Measurements from ENCODE around the gene C19orf81.

The C19orf81 gene

GRCh38 chr19:50632151-50632835, 17.0 kb upstream of the C19orf81 start:
- DNase-seq, result no peak

GRCh38 chr19:50633359-50633758, 15.9 kb upstream of the C19orf81 start:
- no peak for DNase-seq

- DNase-seq, result no peak
Measured at GRCh38 chr19:50633973-50634372, 15.3 kb upstream of the C19orf81 start.

- no peak for DNase-seq
Measured at GRCh38 chr19:50636317-50637085, 12.7 kb upstream of the C19orf81 start.

GRCh38 chr19:50638600-50638999, 10.6 kb upstream of the C19orf81 start:
- no peak for DNase-seq

- peak; percentile 36 for DNase-seq
Measured at GRCh38 chr19:50639121-50640112, 9.8 kb upstream of the C19orf81 start, which contains the start of gene SYT3. SYT3 (minus strand) TSS chr19:50639881; CDS start chr19:50637411, 2,470 bp downstream.

- no peak for DNase-seq
Measured at GRCh38 chr19:50640368-50640767, 8.9 kb upstream of the C19orf81 start.

- DNase-seq, result no peak
Measured at GRCh38 chr19:50644315-50644915, 4.8 kb upstream of the C19orf81 start.

GRCh38 chr19:50645107-50645506, 4.1 kb upstream of the C19orf81 start:
- DNase-seq, result no peak

GRCh38 chr19:50646074-50646807, 3.0 kb upstream of the C19orf81 start:
- no peak for DNase-seq

GRCh38 chr19:50647879-50648615, 1.2 kb upstream of the C19orf81 start:
- no peak for DNase-seq

GRCh38 chr19:50648659-50649058, 586 bp upstream of the C19orf81 start:
- no peak for DNase-seq

- DNase-seq, result no peak
Measured at GRCh38 chr19:50651174-50651573, 1.9 kb downstream of the C19orf81 start.

- DNase-seq, result no peak
Measured at GRCh38 chr19:50652722-50653121, 3.5 kb downstream of the C19orf81 start.

GRCh38 chr19:50654882-50655281, 5.6 kb downstream of the C19orf81 start:
- no peak for DNase-seq

- no peak for DNase-seq
Measured at GRCh38 chr19:50657222-50657669, 8.0 kb downstream of the C19orf81 start.

- peak; percentile 93 for DNase-seq
Measured at GRCh38 chr19:50657712-50658440, 8.6 kb downstream of the C19orf81 start.

- DNase-seq, result peak; percentile 82
Measured at GRCh38 chr19:50658441-50659317, 9.4 kb downstream of the C19orf81 start.
